GM10266 (cell line): Measurements from ENCODE around the gene GPRIN3.

Experiments
- DNase-seq: peaks from one replicate; pipeline ENCODE4 v3.0.0; 2012; ENCODE audit errors: extremely low spot score
- CTCF ChIP-seq: IDR thresholded peaks from 2 replicates; pipeline ENCODE4 v1.5.1; 2012; ENCODE audit warnings: mild to moderate bottlenecking, low read depth; ENCODE audit not compliant: control insufficient read depth, insufficient read depth; ENCODE audit errors: missing control alignments

The GPRIN3 gene

GRCh38 chr4:89284828-89285227 lies 22.8 kb downstream of the GPRIN3 start:
- no peak for TF ChIP-seq CTCF
- DNase-seq = no peak

- no peak for TF ChIP-seq CTCF
- DNase-seq = no peak
Observed at GRCh38 chr4:89284020-89284424, 23.6 kb downstream of the GPRIN3 start.

GRCh38 chr4:89283226-89284009 lies 24.2 kb downstream of the GPRIN3 start:
- DNase-seq = no peak
- TF ChIP-seq CTCF = no peak

GRCh38 chr4:89279385-89279784 lies 28.2 kb downstream of the GPRIN3 start:
- no peak for TF ChIP-seq CTCF
- no peak for DNase-seq

- DNase-seq = no peak
- TF ChIP-seq CTCF = no peak
Observed at GRCh38 chr4:89277412-89277811, 30.2 kb downstream of the GPRIN3 start.

- TF ChIP-seq CTCF = no peak
Observed at GRCh38 chr4:89276296-89276695, 31.3 kb downstream of the GPRIN3 start.

GRCh38 chr4:89275587-89275986 lies 32.0 kb downstream of the GPRIN3 start:
- no peak for TF ChIP-seq CTCF
- DNase-seq = no peak

More at GRCh38 chr4:89276296-89276695, 31.3 kb downstream of the GPRIN3 start:
- no peak for DNase-seq
